DOHH2 (cell line): ENCODE measurements around the gene TRIM47.
"Not testable (repeated sequence)": the region's sequence is repeated elsewhere in the genome, so short reads cannot be mapped to it uniquely, and the experiment has no call there.

Source experiments
- H3F3A ChIP-seq: fragments of 200-600 bp; sonication (generic), shearing (Covaris generic); 2 replicates; pipeline ENCODE4 v1.6.0; 2016; ENCODE audit warnings: antibody characterized with exemption, mild to moderate bottlenecking; ENCODE audit not compliant: control insufficient read depth, insufficient read depth
- H3K27ac ChIP-seq: fragments of 200-600 bp; sonication (generic); 2 replicates; pipeline ENCODE4 v1.5.1; 2014; ENCODE audit warnings: low read depth, mild to moderate bottlenecking, low read length, moderate library complexity
- H3K27me3 ChIP-seq: fragments of 200-600 bp; sonication (generic); 2 replicates; pipeline ENCODE4 v1.6.1; 2014; ENCODE audit warnings: mild to moderate bottlenecking, low read length, mixed read lengths; ENCODE audit not compliant: control insufficient read depth
- H3K36me3 ChIP-seq: fragments of 200-600 bp; sonication (generic); 2 replicates; pipeline ENCODE4 v1.6.1; 2014; ENCODE audit warnings: mild to moderate bottlenecking, low read length, moderate library complexity, mixed read lengths; ENCODE audit not compliant: control insufficient read depth
- H3K4me1 ChIP-seq: fragments of 200-600 bp; sonication (generic); 2 replicates; pipeline ENCODE4 v1.6.1; 2014; ENCODE audit warnings: mild to moderate bottlenecking, low read length, mixed read lengths; ENCODE audit not compliant: control insufficient read depth
- H3K4me2 ChIP-seq: fragments of 200-600 bp; sonication (generic); 2 replicates; pipeline ENCODE4 v1.6.0; 2014; ENCODE audit warnings: mild to moderate bottlenecking, low read length, moderate library complexity
- H3K4me3 ChIP-seq: fragments of 200-600 bp; sonication (generic); 2 replicates; pipeline ENCODE4 v1.5.1; 2014; ENCODE audit warnings: mild to moderate bottlenecking, low read length, mixed read lengths
- H3K79me2 ChIP-seq: fragments of 200-600 bp; sonication (generic); 2 replicates; pipeline ENCODE4 v1.6.1; 2014; ENCODE audit warnings: mild to moderate bottlenecking, low read length, mixed read lengths; ENCODE audit not compliant: control insufficient read depth
- H3K9me2 ChIP-seq: fragments of 200-600 bp; sonication (generic); replicated peaks from 2 replicates; pipeline ENCODE4 v1.6.1; 2014; ENCODE audit warnings: mild to moderate bottlenecking, low read length, mixed read lengths; ENCODE audit not compliant: control insufficient read depth
- H3K9me3 ChIP-seq: fragments of 200-600 bp; sonication (generic); 2 replicates; pipeline ENCODE4 v1.6.1; 2014; ENCODE audit warnings: antibody characterized with exemption, low read length, mixed read lengths; ENCODE audit not compliant: control insufficient read depth, insufficient read depth
- H4K20me1 ChIP-seq: fragments of 200-600 bp; sonication (generic); 2 replicates; pipeline ENCODE4 v1.6.0; 2014; ENCODE audit warnings: low read depth, mild to moderate bottlenecking, antibody characterized with exemption, low read length, moderate library complexity; ENCODE audit not compliant: control insufficient read depth, insufficient read depth
- EZH2phosphoT487 ChIP-seq: fragments of 200-600 bp; sonication (generic); IDR thresholded peaks from 2 replicates; pipeline ENCODE4 v1.6.1; 2017; ENCODE audit warnings: borderline replicate concordance, mild to moderate bottlenecking, antibody characterized with exemption, low read length, moderate library complexity, mixed read lengths
- TF ChIP-seq, protein P1 (sequence below): fragments of 200-600 bp; sonication (generic); IDR thresholded peaks from one replicate; pipeline ENCODE4 v1.5.1; 2014; ENCODE audit warnings: antibody characterized with exemption, mild to moderate bottlenecking, low read depth, low read length; ENCODE audit not compliant: poor library complexity, severe bottlenecking

TRIM47 gene

DNA sequence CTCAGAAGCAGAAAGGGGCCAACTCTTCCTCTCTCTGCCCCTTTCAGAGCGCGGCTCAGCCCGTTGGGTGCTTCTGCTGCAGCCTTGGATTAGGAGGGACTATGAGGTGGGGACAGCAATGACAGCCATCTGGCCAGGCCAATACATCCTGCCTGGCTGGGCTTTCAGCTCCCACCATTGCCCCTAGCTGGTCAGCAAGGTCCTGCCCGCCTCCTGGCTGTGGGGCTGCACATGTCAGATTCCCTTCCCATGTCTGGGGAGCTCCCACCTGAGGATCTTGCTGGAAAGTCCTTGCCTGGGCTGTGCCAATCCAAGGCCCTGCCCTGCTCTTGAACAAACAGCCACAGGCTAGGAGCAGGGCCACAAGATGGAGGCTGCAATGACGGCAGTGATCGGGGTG, 10.1 kb upstream of the TRIM47 start:
- TF ChIP-seq, protein P1, sequence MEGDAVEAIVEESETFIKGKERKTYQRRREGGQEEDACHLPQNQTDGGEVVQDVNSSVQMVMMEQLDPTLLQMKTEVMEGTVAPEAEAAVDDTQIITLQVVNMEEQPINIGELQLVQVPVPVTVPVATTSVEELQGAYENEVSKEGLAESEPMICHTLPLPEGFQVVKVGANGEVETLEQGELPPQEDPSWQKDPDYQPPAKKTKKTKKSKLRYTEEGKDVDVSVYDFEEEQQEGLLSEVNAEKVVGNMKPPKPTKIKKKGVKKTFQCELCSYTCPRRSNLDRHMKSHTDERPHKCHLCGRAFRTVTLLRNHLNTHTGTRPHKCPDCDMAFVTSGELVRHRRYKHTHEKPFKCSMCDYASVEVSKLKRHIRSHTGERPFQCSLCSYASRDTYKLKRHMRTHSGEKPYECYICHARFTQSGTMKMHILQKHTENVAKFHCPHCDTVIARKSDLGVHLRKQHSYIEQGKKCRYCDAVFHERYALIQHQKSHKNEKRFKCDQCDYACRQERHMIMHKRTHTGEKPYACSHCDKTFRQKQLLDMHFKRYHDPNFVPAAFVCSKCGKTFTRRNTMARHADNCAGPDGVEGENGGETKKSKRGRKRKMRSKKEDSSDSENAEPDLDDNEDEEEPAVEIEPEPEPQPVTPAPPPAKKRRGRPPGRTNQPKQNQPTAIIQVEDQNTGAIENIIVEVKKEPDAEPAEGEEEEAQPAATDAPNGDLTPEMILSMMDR, result no peak
- TF ChIP-seq EZH2phosphoT487, result no peak
- Histone ChIP-seq H3K4me1 (no peaks in the 10 kb centered on the region), H4K20me1 (no peaks in the 10 kb centered on the region), H3K27me3 (no peaks in the 10 kb centered on the region), H3K79me2 (peaks cover 7% of the 10 kb centered on the region), H3K9me3 (no peaks in the 10 kb centered on the region), H3K4me2 (no peak overlapping the region), H3K36me3 (peaks cover 37% of the 10 kb centered on the region), H3K27ac (no peak overlapping the region), H3K9me2 (no peaks in the 10 kb centered on the region), H3K4me3 (no peak overlapping the region), H3F3A (peaks cover 5% of the 10 kb centered on the region; the same call in 1 of the 2 replicates)

DNA sequence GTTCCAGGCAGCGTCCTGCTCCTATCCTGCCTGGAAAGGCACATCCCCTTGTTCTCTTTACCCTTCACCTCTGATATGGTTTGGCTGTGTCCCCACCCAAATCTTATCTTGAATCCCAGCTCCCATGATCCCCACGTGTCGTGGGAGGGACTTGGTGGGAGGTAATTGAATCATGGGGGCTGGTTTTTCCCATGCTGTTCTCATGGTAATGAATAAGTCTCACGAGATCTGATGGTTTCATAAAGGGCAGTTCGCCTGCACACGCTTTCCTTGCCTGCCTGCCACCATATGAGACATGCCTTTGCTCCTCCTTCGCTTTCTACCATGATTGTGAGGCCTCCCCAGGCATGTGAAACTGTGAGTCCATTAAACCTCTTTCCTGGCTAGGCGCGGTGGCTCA, 7.5 kb upstream of the TRIM47 start:
- H3K27me3 ChIP-seq, H3K9me2 ChIP-seq, H3F3A ChIP-seq, H3K4me2 ChIP-seq, H3K4me1 ChIP-seq, H3K9me3 ChIP-seq, H4K20me1 ChIP-seq, H3K4me3 ChIP-seq, H3K79me2 ChIP-seq, H3K27ac ChIP-seq: not testable (repeated sequence)
- peaks cover 15% of the 10 kb centered on the region for H3K36me3 ChIP-seq

DNA sequence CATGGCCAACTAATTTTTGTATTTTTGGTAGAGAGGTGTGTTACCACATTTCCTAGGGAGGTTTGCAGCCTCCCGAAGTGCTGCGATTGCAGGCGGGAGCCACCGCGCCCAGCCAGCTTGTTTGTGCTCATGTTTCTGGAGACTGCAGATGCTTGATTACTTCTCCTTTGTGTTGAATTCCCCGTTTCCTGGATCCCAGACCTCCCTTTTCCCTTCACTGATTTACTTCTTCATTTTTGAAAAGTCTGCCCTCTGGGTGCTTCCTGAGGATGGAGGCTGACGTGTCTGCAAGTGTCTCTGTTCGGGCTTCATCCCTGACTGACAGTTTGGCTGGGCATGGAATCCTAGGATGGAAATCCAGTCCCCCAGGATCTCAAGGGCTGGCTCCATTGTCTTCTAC, 7.0 kb upstream of the TRIM47 start:
- Histone ChIP-seq H3K4me2 (no peak overlapping the region), H4K20me1 (no peaks in the 10 kb centered on the region), H3K4me3 (no peak overlapping the region), H3F3A (peaks cover 5% of the 10 kb centered on the region; the same call in 1 of the 2 replicates), H3K27me3 (0 out of 2 replicates have a peak, but pooled peaks cover 3% of the 10 kb centered on the region), H3K9me3 (no peaks in the 10 kb centered on the region), H3K79me2 (no peaks in the 10 kb centered on the region), H3K27ac (no peak overlapping the region), H3K4me1 (no peaks in the 10 kb centered on the region), H3K9me2 (no peaks in the 10 kb centered on the region), H3K36me3 (peaks cover 11% of the 10 kb centered on the region)
- TF ChIP-seq, protein P1, result no peak
- no peak for TF ChIP-seq EZH2phosphoT487

DNA sequence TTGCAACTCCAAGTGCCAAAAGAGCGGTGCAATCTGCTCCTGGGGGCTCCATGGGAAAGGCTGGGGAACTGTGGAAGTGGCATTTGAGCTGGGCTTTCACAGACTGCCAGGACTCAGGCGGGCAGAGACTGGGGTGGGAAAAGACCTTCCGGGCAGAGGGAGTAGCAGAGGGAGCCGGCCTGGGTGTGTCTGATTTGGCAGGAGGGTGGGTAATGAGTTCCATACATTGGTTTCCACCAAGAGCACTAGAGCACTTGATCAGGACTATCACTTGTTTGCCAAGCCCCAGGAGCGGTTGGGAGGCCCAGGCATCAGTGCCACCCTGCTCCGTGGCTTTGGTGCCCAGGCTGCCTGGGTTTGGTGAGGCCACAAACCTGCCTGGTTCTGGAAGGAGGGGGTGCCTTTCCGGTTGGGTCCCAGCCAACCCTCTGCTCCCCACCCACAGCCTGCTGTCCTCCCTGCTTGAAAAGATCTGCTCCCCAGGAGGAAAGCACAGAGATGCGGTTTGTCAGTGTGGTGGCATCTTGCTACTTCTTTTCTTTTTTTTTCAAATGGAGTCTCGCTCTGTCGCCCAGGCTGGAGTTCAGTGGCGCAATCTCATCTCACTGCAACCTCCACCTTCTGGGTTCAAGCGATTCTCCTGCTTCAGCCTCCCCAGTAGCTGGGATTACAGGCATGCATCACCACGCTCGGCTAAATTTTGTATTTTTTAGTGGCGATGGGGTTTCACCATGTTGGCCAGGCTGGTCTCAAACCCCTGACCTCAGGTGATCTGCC, 3.5 kb upstream of the TRIM47 start:
- Histone ChIP-seq H3K4me2 (no peak overlapping the region), H3K9me3 (no peaks in the 10 kb centered on the region), H3K4me3 (no peak overlapping the region), H3K4me1 (peaks cover 23% of the 10 kb centered on the region), H3K9me2 (no peaks in the 10 kb centered on the region), H3K79me2 (peaks cover 7% of the 10 kb centered on the region), H3F3A (0 out of 2 replicates have a peak, but pooled peaks cover 3% of the 10 kb centered on the region), H4K20me1 (no peaks in the 10 kb centered on the region), H3K27ac (no peak overlapping the region), H3K36me3 (no peaks in the 10 kb centered on the region), H3K27me3 (peaks cover 11% of the 10 kb centered on the region)
- TF ChIP-seq EZH2phosphoT487, result no peak
- TF ChIP-seq, protein P1, result no peak
